ENCODE results near the gene EME1. TPM values are rescaled to one million over a fixed set of nuclear protein-coding genes. Genes with fewer than 3 reads are reported as not detected.
"Not testable (repeated sequence)": the region's sequence is repeated elsewhere in the genome, so short reads cannot be mapped to it uniquely, and the experiment has no call there.

Gene EME1
- polyA plus RNA-seq, 1 donor from 2014 or later: not detected

DNA sequence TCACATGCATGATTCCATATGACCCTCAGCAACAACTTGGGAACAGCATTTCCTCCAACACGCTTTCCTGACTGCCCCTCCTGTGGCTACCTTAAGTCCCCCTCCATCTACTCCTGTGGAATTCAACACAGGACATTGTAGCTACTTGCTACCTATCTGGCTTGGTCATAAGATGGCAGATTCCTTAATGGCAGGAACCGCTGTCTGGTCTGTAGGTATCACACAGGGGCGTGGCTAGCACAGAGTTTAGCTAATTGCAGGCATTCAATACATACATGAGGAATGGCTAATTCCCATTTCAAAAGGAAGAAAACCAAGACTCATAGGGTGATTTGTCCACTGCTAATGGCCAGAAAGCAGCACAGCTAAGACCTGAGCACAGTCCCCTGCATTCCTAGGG is 15.7 kb downstream of the EME1 start:
- peaks cover 6 to 14% (median 10%) of the 10 kb centered on the region in 3 donors for H3K4me1 Mint-ChIP-seq
- H3K9me3 Mint-ChIP-seq: no peaks in the 10 kb centered on the region
- no peak overlapping the region for H3K4me3 Mint-ChIP-seq
- H3K27me3 Mint-ChIP-seq: no peaks in the 10 kb centered on the region
- H3K27ac Mint-ChIP-seq: no peak overlapping the region
- peaks cover 12% of the 10 kb centered on the region for H3K36me3 Mint-ChIP-seq

DNA sequence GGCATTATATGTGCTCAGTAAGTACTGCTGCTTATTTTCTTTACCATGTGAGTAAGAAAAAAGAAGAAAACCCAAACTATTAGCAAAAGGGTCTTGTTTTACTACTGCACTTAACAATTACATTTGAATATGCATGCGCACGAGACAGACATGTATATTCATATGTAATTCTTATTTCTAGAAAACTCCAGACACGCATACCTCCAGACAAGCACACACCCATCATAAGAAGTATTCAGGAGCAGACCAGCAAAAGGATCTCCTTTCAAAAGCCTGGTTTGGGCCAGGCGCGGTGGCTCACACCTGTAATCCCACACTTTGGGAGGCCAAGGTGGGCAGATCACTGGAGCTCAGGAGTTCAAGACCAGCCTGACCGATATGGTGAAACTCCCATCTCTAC is 16.5 kb downstream of the EME1 start:
- Mint-ChIP-seq H3K27ac (no peak overlapping the region), H3K4me3 (no peak overlapping the region), H3K4me1 (peaks cover 6 to 16% (median 10%) of the 10 kb centered on the region in 3 donors), H3K36me3 (peaks cover 12% of the 10 kb centered on the region), H3K9me3 (no peaks in the 10 kb centered on the region), H3K27me3 (no peaks in the 10 kb centered on the region)

DNA sequence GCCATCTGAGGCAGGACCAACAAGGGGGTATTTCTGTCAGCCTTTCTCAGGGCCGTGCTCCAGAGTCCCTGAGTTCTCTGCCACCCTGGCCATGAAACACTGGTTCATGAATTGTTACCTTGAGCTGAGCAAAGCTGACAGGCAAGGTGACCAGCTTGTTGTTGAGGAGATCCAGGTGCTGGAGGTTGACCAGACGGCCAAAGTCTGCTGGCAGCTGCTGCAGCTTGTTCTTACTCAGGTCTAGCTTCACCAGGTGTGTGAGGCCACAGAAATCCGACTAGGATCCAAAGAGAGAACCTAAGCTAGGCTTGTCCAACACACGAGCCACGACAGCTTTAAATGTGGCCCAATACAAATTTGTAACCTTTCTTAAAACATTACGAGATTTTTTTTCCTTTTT is 19.6 kb downstream of the EME1 start:
- Mint-ChIP-seq H3K4me3 (no peak overlapping the region), H3K27ac (no peak overlapping the region), H3K9me3 (no peaks in the 10 kb centered on the region), H3K36me3 (peaks cover 4% of the 10 kb centered on the region), H3K4me1 (peaks cover 22 to 31% (median 24%) of the 10 kb centered on the region in 3 donors), H3K27me3 (no peaks in the 10 kb centered on the region)

DNA sequence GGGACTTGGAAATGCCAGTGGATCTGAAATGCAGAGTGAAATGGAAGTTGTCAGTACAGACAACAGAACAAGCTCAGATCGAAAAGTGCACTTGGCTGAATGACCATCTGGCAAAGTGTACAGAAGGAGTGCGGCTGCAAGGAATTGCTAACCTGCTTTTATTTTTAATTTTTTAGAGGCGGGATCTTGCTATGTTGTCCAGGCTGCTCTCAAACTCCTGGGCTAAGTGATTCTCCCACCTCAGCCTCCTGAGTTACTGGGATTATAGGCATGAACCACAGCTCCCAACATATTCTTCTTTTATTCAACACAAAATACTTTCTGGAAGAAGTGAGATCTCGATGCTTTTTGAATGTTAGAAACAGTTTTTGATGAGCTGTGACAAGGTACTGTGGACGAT is 20.7 kb downstream of the EME1 start:
- Mint-ChIP-seq H3K4me3 (peak overlapping the region in 1 of 4 donors; percentile 92), H3K27ac (no peak overlapping the region), H3K9me3 (no peaks in the 10 kb centered on the region), H3K27me3 (no peaks in the 10 kb centered on the region), H3K36me3 (peaks cover 4% of the 10 kb centered on the region), H3K4me1 (peaks cover 23 to 33% (median 26%) of the 10 kb centered on the region in 3 donors)

DNA sequence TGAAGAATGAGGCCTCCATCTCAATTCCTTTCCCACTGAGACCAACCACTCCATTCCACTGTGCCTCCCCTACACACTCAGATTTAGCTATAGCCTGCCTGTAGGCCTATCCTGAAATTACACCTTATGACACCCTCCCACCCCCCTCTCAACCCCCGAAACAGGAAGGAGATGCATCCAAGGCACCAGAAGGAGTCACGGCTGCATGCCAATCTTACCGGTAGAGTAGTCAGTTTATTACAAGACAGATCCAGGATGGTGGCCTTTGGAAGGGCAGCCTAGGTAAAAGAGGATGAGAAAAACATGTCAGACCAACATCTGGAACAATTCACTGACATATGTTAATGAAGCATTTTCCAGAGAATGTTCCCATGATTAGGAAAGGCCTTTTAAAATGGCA is 21.7 kb downstream of the EME1 start:
- H3K36me3 Mint-ChIP-seq: peaks cover 4% of the 10 kb centered on the region
- no peaks in the 10 kb centered on the region for H3K27me3 Mint-ChIP-seq
- peak overlapping the region in 2 of 4 donors; percentile 77 to 92 for H3K4me3 Mint-ChIP-seq
- peaks cover 23 to 33% (median 26%) of the 10 kb centered on the region in 3 donors for H3K4me1 Mint-ChIP-seq
- H3K9me3 Mint-ChIP-seq: no peaks in the 10 kb centered on the region
- peak overlapping the region in 1 of 3 donors; percentile 54 for H3K27ac Mint-ChIP-seq

DNA sequence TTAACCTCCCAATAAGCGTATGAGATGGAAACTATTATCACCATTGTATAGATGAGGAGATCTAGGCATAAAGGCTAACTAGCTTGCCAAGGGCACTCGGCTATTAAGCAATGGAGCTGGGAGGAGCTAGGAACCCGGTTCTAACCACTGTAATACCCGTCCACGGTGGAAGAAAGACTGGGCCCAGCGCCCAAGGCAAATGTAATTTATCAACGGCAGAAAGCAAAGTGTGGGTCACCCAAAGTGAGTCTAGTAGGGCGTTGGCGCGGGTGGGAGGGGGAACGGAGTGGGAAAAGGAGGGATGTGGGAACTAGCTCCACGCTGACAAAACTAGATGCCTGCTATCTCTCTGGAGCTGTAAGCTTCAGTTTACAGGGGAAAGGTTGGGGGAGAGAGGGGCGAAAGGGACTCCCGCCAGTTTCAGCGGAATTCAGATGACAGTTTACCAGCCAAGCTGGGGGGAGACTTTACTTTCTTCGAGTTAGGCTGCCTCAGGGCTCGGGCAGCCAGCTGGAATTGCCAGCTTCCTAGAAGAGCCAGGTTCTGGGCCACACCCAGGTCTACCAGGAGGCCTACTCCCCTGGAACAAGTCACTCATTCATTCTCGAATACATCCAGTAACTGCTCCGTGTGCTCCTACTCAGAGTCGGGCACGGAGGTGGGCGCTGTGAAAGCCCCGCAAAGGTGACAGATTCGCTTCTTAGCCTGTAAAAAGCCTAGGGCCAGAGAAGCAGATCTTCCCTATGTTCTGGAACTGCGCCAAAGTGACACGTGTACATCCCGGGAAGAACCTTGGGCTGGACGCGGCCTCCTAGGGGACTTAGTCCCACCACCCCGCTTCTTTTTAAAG is 23.5 kb downstream of the EME1 start:
- H3K36me3 Mint-ChIP-seq: peaks cover 4% of the 10 kb centered on the region
- H3K4me1 Mint-ChIP-seq: peaks cover 18 to 27% (median 23%) of the 10 kb centered on the region in 3 donors
- H3K9me3 Mint-ChIP-seq: no peaks in the 10 kb centered on the region
- H3K27me3 Mint-ChIP-seq: no peaks in the 10 kb centered on the region
- peak overlapping the region; percentile 87 to 90 (median 89) for H3K27ac Mint-ChIP-seq
- peak overlapping the region; percentile 87 to 96 (median 92) for H3K4me3 Mint-ChIP-seq

DNA sequence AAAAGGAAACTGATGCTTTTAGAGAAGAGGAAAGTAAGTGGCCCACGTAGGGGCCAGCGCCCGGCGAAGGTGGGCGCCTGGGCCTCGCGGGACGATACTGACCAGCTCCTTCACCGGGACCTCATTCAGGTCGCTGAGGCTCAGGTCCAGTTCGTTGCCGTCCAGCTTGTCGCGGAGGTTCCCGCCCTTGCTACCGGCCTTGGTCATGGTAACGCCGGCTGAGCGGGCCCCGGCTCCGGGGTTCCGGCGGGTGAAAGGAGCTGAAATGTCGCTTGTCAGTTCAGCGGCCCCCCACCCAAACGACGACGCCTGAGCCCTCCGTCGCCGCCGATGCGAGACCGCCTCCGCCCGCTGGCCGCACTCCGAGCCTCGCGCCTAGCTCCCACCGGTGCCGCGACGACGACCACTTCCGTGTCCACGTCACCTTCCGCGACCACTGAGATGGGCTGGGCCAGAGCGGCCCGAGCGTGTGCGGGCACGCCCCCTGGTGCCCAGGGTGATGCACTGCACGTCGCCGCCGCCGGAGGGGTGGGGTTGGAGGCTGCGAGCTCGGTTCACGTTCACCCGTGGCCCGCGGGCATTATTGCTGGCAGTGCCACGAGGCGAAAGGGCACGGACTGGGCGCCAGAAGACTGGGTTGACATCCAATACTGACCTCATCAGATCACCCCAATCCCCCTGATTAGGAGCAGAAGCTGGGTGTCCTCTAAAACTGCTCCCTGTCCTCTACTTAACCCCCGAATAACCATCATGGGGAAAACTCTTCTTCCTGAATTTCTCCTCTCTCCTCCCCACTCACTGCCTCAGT is 24.3 kb downstream of the EME1 start, which contains the start of gene LRRC59:
Gene LRRC59, minus strand, starts transcription at position 413 of the 808 bp plus-strand sequence. Its CDS starts 206 bp downstream, at position 207.
- H3K27ac Mint-ChIP-seq: peak within 1 kb of the TSS; percentile 87 to 90 (median 89)
- H3K27me3 Mint-ChIP-seq: no peaks in the 10 kb centered on the region
- H3K4me1 Mint-ChIP-seq: peaks cover 16 to 24% (median 20%) of the 10 kb centered on the region in 3 donors
- peak within 1 kb of the TSS; percentile 87 to 96 (median 92) for H3K4me3 Mint-ChIP-seq
- peaks cover 4% of the 10 kb centered on the region for H3K36me3 Mint-ChIP-seq
- H3K9me3 Mint-ChIP-seq: no peaks in the 10 kb centered on the region

DNA sequence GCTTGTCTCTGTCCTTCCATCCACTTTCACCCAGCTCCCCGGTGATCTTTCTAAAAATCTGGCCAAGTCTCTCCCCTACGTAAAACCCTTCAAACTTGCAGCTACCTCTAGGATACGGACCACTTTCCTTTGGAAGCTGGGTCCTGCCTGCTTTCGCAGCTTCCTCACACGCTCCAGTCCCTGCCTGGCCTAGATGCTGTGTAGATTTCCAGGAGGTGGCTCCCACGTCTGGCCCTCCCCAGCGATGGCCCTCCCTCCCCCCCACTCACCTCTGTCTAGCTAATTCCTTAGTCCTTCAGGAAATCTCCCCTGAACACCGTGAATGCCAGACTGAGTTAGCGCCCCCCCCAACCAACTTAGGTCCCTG is 24.9 kb downstream of the EME1 start:
- Mint-ChIP-seq H3K27me3 (no peaks in the 10 kb centered on the region), H3K27ac (peak overlapping the region in 2 of 3 donors; percentile 89 to 90), H3K4me3 (peak overlapping the region; percentile 87 to 92 (median 92)), H3K36me3 (peaks cover 4% of the 10 kb centered on the region), H3K9me3 (no peaks in the 10 kb centered on the region), H3K4me1 (peaks cover 16 to 24% (median 20%) of the 10 kb centered on the region in 3 donors)

DNA sequence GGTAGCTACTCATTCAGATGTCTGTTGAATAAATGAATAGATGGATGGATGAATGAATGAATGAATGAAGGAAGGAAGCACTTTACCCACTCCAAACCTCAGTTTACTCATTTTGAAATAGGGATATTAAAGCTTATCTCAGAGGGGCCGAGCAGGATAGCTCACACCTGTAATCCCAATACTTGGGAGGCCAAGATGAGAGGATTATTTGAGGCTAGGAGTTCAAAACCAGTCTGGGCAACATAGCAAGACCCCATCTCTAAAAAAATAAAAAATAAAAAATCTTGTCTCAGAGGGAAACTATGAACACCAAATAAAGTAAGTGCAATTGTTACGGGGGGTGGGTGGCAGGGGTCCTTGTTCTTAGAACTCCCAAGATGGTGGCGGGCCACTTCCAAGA is 25.6 kb downstream of the EME1 start:
- H3K36me3 Mint-ChIP-seq, H3K27me3 Mint-ChIP-seq, H3K9me3 Mint-ChIP-seq: not testable (repeated sequence)
- peak overlapping the region in 3 of 4 donors; percentile 66 to 92 (median 87) for H3K4me3 Mint-ChIP-seq
- peak overlapping the region in 1 of 3 donors; percentile 23 for H3K27ac Mint-ChIP-seq
- peaks cover 13 to 20% (median 19%) of the 10 kb centered on the region in 3 donors for H3K4me1 Mint-ChIP-seq

DNA sequence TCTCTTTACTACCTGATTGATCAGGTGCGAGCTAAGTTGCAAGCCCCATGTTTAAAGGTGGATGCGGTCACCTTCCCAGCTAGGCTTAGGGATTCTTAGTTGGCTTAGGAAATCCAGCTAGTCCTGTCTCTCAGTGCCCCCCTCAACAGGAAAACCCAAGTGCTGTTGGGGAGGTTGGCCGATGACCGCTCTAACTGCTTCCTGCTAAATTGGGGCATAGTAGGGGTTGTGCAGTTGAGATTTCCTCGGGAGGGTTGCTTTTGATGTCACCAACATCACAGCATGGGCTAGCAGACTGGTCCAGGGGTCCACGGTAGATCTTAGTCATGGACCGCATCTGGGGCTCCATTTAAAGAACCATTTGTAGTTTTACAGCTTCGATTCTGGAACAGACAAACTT is 26.6 kb downstream of the EME1 start:
- Mint-ChIP-seq H3K27ac (peak overlapping the region in 1 of 3 donors; percentile 53), H3K4me3 (peak overlapping the region in 1 of 4 donors; percentile 92), H3K4me1 (peaks cover 15 to 20% (median 17%) of the 10 kb centered on the region in 3 donors)
- H3K9me3 Mint-ChIP-seq, H3K36me3 Mint-ChIP-seq, H3K27me3 Mint-ChIP-seq: not testable (repeated sequence)

DNA sequence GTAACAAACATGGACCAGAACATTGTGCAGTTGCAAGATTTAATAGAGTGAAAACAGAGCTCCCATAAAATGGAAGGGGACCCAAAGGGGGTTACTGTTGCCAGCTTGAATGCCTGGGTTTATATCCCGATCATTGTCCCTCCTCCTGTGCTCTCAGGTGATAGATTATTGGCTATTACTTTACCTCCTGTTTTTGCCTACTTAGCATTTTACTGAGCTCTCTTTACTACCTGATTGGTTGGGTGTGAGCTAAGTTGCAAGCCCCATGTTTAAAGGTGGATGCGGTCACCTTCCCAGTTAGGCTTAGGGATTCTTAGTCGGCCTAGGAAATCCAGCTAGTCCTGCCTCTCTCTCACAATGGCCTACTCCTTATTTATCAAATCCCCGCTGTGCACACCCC is 32.3 kb downstream of the EME1 start:
- not testable (repeated sequence) for H3K9me3 Mint-ChIP-seq, H3K4me1 Mint-ChIP-seq, H3K27ac Mint-ChIP-seq, H3K36me3 Mint-ChIP-seq
- Mint-ChIP-seq H3K4me3 (peak overlapping the region in 1 of 4 donors; percentile 38), H3K27me3 (peaks cover 11% of the 10 kb centered on the region)

DNA sequence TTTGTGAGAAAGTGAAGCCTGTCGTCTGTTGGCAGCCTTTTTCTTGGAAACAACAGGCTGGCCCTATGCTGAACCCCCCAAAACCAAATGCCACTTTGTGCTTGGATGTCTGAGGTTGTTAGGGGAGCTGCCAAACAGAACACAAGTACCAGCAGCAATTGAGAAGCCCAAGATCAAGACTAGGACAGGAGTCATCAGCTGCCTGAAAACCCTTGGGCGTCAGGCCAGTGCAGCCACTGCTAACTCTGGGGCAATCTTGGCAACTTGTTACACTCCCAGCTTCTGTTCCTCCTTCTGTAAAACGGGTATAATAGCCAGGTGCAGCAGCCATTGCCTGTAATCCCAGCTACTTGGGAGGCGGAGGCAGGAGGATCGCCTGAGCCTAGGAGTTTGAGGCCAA is 33.5 kb downstream of the EME1 start:
- H3K9me3 Mint-ChIP-seq: no peaks in the 10 kb centered on the region
- peaks cover 0 to 2% (median 0%) of the 10 kb centered on the region in 3 donors for H3K4me1 Mint-ChIP-seq
- no peak overlapping the region for H3K27ac Mint-ChIP-seq
- no peak overlapping the region for H3K4me3 Mint-ChIP-seq
- peaks cover 11% of the 10 kb centered on the region for H3K27me3 Mint-ChIP-seq
- H3K36me3 Mint-ChIP-seq: peaks cover 2% of the 10 kb centered on the region

DNA sequence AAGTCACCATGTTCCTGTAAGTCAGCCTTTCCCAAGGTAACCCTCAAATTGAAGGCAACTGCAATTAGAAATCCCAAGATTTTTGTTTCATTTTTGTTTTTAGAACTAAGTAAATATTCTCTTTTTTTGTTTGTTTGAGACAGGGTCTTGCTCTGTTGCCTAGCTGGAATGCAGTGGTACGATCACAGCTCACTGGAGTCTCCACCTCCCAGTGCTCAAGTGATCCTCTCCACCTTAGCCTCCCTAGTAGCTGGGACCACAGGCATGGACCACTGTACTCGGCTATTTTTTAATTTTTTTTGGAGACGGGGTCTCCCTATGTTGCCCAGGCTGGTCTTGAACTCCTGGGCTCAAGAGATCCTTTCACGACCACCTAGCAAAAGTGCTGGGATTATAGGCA is 34.9 kb downstream of the EME1 start:
- H3K9me3 Mint-ChIP-seq: no peaks in the 10 kb centered on the region

DNA sequence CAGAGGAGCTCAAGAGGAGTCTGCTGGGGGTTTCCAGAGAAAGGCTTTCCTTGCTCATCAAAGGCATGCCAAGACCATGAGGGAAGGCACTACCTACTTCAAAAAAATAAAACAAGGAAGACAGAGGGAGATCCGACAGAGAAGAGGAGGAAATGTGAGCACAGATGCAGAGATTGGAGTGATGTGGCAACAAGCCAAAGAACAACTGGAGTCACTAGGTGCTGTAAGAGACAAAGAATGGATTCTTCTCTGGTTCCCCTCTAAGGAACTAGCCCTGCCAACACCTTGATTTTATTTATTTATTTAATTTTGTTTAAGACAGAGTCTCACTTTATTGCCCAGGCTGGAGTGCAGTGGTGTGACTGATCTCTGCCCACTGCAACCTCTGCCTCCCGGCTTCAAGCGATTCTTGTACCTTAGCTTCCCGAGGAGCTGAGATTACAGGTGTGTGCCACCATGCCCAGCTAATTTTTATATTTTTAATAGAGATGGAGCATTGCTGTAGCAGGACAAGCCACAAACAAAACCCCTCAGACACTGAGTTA is 39.2 kb downstream of the EME1 start:
- Mint-ChIP-seq H3K4me3 (no peak overlapping the region), H3K27me3 (no peaks in the 10 kb centered on the region), H3K9me3 (no peaks in the 10 kb centered on the region), H3K27ac (no peak overlapping the region), H3K4me1 (peaks cover 0 to 2% (median 0%) of the 10 kb centered on the region in 3 donors), H3K36me3 (no peaks in the 10 kb centered on the region)

More for the DNA sequence above, 34.9 kb downstream of the EME1 start:
- Mint-ChIP-seq H3K27ac (no peak overlapping the region), H3K27me3 (peaks cover 11% of the 10 kb centered on the region), H3K4me3 (peak overlapping the region in 1 of 4 donors; percentile 45), H3K4me1 (peaks cover 0 to 2% (median 0%) of the 10 kb centered on the region in 3 donors), H3K36me3 (peaks cover 2% of the 10 kb centered on the region)

DNA sequence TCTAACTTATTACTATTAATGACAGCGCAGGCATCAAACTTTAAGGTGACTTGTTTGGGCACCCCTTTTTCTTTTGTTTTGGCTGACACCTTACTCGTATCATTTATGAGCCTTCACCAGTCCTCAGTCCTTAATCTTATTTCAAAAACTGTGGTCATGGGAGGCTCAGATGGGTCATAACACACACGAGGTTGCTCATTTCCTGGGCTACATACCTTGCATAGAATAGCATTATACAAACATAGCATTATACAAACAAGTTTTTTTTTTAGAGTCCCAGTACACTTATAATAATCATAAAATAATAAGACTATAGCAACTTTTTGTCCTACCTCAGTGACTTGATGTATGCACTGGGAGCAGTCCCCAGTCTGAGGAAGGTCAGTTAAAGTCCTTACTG is 41.8 kb downstream of the EME1 start:
- no peak overlapping the region for H3K4me3 Mint-ChIP-seq
- no peaks in the 10 kb centered on the region for H3K27me3 Mint-ChIP-seq
- peaks cover 0 to 3% (median 3%) of the 10 kb centered on the region in 3 donors for H3K4me1 Mint-ChIP-seq
- no peak overlapping the region for H3K27ac Mint-ChIP-seq
- H3K36me3 Mint-ChIP-seq: no peaks in the 10 kb centered on the region
- peaks cover 0 to 7% (median 4%) of the 10 kb centered on the region in 3 donors for H3K9me3 Mint-ChIP-seq

Measured in IgD-negative memory B cell (primary cell).